Uterus (tissue), 2 donors: ENCODE results near the gene EPHA4.

Experiments
- POLR2A ChIP-seq, 2 donors: fragments of 450-650 bp; IDR thresholded peaks; one replicate each; pipeline ENCODE4 v1.6.1; 2016; ENCODE audit warnings: antibody characterized with exemption in 2 of 2, mild to moderate bottlenecking in 1 of 2, moderate library complexity in 1 of 2
- TF ChIP-seq, protein P1 (sequence below), 4 experiments: fragments of 200-600 bp in 2 of 4; fragments of 450-650 bp in 2 of 4; sonication (generic) in 2 of 4; IDR thresholded peaks; one replicate each; pipeline ENCODE4 v1.5.1; 2016 to 2019; ENCODE audit warnings: antibody characterized with exemption in 4 of 4, mild to moderate bottlenecking in 2 of 4, moderate library complexity in 1 of 4

DNA sequence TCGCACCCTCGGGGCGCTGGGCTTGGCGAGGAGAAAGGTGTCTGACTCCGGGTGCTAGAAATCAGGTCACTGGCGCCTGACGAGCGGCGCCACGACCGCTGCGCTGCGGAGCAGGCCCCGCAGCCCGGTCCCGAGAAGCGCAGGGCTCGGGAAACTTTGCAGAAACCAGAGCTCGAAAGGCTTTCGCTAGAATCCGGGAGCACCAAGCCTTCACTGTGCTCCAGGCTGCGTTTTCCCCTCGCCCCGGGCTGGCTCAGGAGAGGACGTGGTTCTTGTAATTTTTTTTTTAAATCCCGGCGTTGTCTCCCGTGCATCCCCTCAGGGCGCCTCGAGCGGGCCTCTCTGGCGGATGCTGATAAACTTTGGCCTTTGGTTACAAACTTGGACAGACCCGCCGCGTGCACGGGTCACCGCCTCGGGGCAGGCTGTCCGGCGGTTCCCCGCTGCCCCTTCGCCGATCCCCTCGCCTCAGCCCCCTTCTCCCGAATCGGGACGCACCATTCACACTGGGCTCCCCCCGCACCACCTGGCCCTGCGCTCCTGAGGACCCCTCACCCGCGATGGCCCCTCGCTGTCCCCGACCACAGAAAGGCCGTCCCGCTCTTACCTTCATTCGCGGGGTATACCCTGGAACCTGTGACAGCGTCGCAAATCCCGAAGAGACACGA, 419 bp downstream of the EPHA4 start:
- TF ChIP-seq, protein P1, sequence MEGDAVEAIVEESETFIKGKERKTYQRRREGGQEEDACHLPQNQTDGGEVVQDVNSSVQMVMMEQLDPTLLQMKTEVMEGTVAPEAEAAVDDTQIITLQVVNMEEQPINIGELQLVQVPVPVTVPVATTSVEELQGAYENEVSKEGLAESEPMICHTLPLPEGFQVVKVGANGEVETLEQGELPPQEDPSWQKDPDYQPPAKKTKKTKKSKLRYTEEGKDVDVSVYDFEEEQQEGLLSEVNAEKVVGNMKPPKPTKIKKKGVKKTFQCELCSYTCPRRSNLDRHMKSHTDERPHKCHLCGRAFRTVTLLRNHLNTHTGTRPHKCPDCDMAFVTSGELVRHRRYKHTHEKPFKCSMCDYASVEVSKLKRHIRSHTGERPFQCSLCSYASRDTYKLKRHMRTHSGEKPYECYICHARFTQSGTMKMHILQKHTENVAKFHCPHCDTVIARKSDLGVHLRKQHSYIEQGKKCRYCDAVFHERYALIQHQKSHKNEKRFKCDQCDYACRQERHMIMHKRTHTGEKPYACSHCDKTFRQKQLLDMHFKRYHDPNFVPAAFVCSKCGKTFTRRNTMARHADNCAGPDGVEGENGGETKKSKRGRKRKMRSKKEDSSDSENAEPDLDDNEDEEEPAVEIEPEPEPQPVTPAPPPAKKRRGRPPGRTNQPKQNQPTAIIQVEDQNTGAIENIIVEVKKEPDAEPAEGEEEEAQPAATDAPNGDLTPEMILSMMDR (IDR thresholded peaks at IDR 0.05): no peak
- no peak for TF ChIP-seq POLR2A (IDR thresholded peaks at IDR 0.05)
